Vagina (tissue), 2 donors: ENCODE results near the gene DNAJC12. TPM values are rescaled to one million over a fixed set of nuclear protein-coding genes. Genes with fewer than 3 reads are reported as not detected.
"Not testable (repeated sequence)": the region's sequence is repeated elsewhere in the genome, so short reads cannot be mapped to it uniquely, and the experiment has no call there.

Source experiments
- DNase-seq, 2 donors: peaks; one replicate each; pipeline ENCODE4 v3.0.0-alpha.2; 2017; ENCODE audit errors: extremely low spot score in 2 of 2
- H3K27ac ChIP-seq: fragments of 200-600 bp; sonication (generic); one replicate; pipeline ENCODE4 v1.5.1; 2019
- H3K27me3 ChIP-seq: fragments of 200-600 bp; sonication (generic); one replicate; pipeline ENCODE4 v1.5.1; 2019
- H3K36me3 ChIP-seq, 2 donors: fragments of 200-600 bp; sonication (generic); one replicate each; pipeline ENCODE4 v1.5.1; 2017 to 2019
- H3K4me1 ChIP-seq: fragments of 200-600 bp; sonication (generic); one replicate; pipeline ENCODE4 v1.5.1; 2019
- H3K4me3 ChIP-seq, 2 donors: fragments of 200-600 bp; sonication (generic); 1 replicate in 1 of 2; 2 replicates in 1 of 2; pipeline ENCODE4 v1.5.1; 2016 to 2019
- H3K9me3 ChIP-seq: fragments of 200-600 bp; sonication (generic); one replicate; pipeline ENCODE4 v1.5.1; 2019
- CTCF ChIP-seq, 3 experiments: fragments of 450-650 bp in 2 of 3; fragments of 200-600 bp in 1 of 3; sonication (generic) in 1 of 3; IDR thresholded peaks; one replicate each; pipeline ENCODE4 v1.5.1; 2017 to 2019; ENCODE audit warnings: antibody characterized with exemption in 3 of 3, mild to moderate bottlenecking in 2 of 3, moderate library complexity in 2 of 3
- POLR2A ChIP-seq, 2 donors: fragments of 450-650 bp; IDR thresholded peaks; one replicate each; pipeline ENCODE4 v1.6.1; 2017; ENCODE audit warnings: antibody characterized with exemption in 2 of 2, mild to moderate bottlenecking in 2 of 2, moderate library complexity in 2 of 2
- POLR2AphosphoS5 ChIP-seq, 2 donors: sonication (generic); formaldehyde crosslinking; IDR thresholded peaks; one replicate each; pipeline ENCODE4 v1.9.0; 2017; ENCODE audit warnings: antibody characterized with exemption in 2 of 2, mild to moderate bottlenecking in 2 of 2, low read depth in 1 of 2; ENCODE audit not compliant: insufficient read depth in 1 of 2
- intact Hi-C: fragments of 100-400 bp; cut with DNase I; formaldehyde crosslinking; loops from one replicate; pipeline ENCODE4 v1.15.1; 2023
- small RNA-seq: library from RNA; depleted of rRNA; stranded (forward); fragments of <200 nt; gene quantifications from one replicate; pipeline ENCODE3, GENCODE V24; 2016
- total RNA-seq: library from RNA; depleted of rRNA; stranded (reverse); fragments of >200 nt; gene quantifications from one replicate; pipeline ENCODE4 v1.2.3, GENCODE V29; 2016

Gene DNAJC12
- total RNA-seq, 1 donor from 2014 or later: 2.7 TPM

GRCh38 chr10:67764012-67764822 is 73.8 kb downstream of the DNAJC12 start:
- peak overlapping the region; percentile 79 for H3K27ac ChIP-seq
- H3K27me3 ChIP-seq: no peaks in the 10 kb centered on the region
- H3K9me3 ChIP-seq: no peaks in the 10 kb centered on the region
- DNase-seq: peak in 1 of 2 donors; percentile 98
- H3K36me3 ChIP-seq: no peaks in the 10 kb centered on the region
- H3K4me1 ChIP-seq: no peaks in the 10 kb centered on the region
- TF ChIP-seq POLR2AphosphoS5 (IDR thresholded peaks at IDR 0.05; ENCODE audit: insufficient read depth in 1 of 2, low read depth in 1 of 2) (peak; percentile 87 to 88), POLR2A (IDR thresholded peaks at IDR 0.05) (no peak), CTCF (IDR thresholded peaks at IDR 0.05) (no peak)
- peak overlapping the region; percentile 50 to 68 for H3K4me3 ChIP-seq
- intact Hi-C loops: no loop called here

GRCh38 chr10:67763499-67764011 is 74.4 kb downstream of the DNAJC12 start:
- H3K4me1 ChIP-seq: no peaks in the 10 kb centered on the region
- H3K36me3 ChIP-seq: no peaks in the 10 kb centered on the region
- no peak for DNase-seq
- intact Hi-C loops: no loop called here
- TF ChIP-seq CTCF (IDR thresholded peaks at IDR 0.05) (no peak), POLR2AphosphoS5 (IDR thresholded peaks at IDR 0.05; ENCODE audit: insufficient read depth in 1 of 2, low read depth in 1 of 2) (no peak), POLR2A (IDR thresholded peaks at IDR 0.05) (no peak)
- no peaks in the 10 kb centered on the region for H3K9me3 ChIP-seq
- peak overlapping the region; percentile 50 to 68 for H3K4me3 ChIP-seq
- no peaks in the 10 kb centered on the region for H3K27me3 ChIP-seq
- H3K27ac ChIP-seq: peak overlapping the region; percentile 79

- H3K36me3 ChIP-seq, H3K4me1 ChIP-seq, intact Hi-C loops, H3K9me3 ChIP-seq, H3K4me3 ChIP-seq, H3K27ac ChIP-seq, H3K27me3 ChIP-seq, DNase-seq: not testable (repeated sequence)
Observed at GRCh38 chr10:67762567-67762966, 75.4 kb downstream of the DNAJC12 start.

- Histone ChIP-seq H3K36me3 (no peaks in the 10 kb centered on the region), H3K9me3 (no peaks in the 10 kb centered on the region), H3K27me3 (no peaks in the 10 kb centered on the region), H3K4me1 (no peaks in the 10 kb centered on the region), H3K27ac (no peak overlapping the region), H3K4me3 (no peak overlapping the region)
- no peak for DNase-seq
- TF ChIP-seq CTCF (IDR thresholded peaks at IDR 0.05) (no peak), POLR2A (IDR thresholded peaks at IDR 0.05) (no peak), POLR2AphosphoS5 (IDR thresholded peaks at IDR 0.05; ENCODE audit: insufficient read depth in 1 of 2, low read depth in 1 of 2) (no peak)
- intact Hi-C loops: no loop called here
Observed at GRCh38 chr10:67760272-67760671, 77.7 kb downstream of the DNAJC12 start.

Small RNA genes within 50 kb of the gene (small RNA-seq; reads per million reads assigned to genes)
- not detected for gene RN7SL394P
- not detected for gene RNU6-1250P
- gene RNU6-523P: not detected

Other genes with a start within 250 kb of the DNAJC12 start
- 0.98 TPM for gene CTNNA3, start 142.0 kb downstream of the DNAJC12 start, total RNA-seq
- gene SIRT1, start 46.5 kb upstream of the DNAJC12 start, total RNA-seq: 18.9 TPM
- 47.9 TPM for gene HERC4, start 237.1 kb upstream of the DNAJC12 start, total RNA-seq